GM23248 (cell line): ENCODE data around the gene RBM15B.

Experiments used
- EZH2 ChIP-seq: fragments of 200-600 bp; sonication (generic); IDR thresholded peaks from 2 replicates; pipeline ENCODE4 v1.6.1; 2018; ENCODE audit warnings: antibody characterized with exemption, mild to moderate bottlenecking; ENCODE audit not compliant: insufficient read depth, poor library complexity, severe bottlenecking
- EZH2phosphoT487 ChIP-seq: fragments of 200-600 bp; sonication (generic); IDR thresholded peaks from 2 replicates; pipeline ENCODE4 v1.6.1; 2018; ENCODE audit warnings: antibody characterized with exemption, moderate library complexity, mild to moderate bottlenecking, low read depth; ENCODE audit not compliant: insufficient read depth

DNA sequence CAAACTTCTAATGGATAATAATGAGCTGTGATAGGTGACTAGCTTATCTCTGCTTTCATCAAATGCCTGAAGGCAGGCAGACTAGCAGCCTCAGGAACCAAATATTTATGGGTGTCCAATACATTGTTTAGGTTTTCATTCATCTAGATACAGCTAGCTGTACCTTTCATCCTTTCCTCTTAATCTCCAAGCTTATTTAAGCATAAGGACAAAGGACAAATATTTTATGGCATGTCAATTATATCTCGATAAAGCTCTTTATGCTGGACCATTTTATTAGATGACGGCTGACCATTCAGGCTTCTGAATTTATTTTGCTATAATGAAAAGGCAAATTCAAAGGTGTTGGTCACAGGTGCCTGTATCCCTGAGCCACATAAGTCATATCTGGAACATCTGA is 16.9 kb downstream of the RBM15B start:
- no peak for TF ChIP-seq EZH2phosphoT487
- TF ChIP-seq EZH2, result no peak
